Measurements from ENCODE around the gene SENP5. TPM values are rescaled to one million over a fixed set of nuclear protein-coding genes. Genes with fewer than 3 reads are reported as not detected.

The SENP5 gene
- total RNA-seq = 46.5 TPM

DNA sequence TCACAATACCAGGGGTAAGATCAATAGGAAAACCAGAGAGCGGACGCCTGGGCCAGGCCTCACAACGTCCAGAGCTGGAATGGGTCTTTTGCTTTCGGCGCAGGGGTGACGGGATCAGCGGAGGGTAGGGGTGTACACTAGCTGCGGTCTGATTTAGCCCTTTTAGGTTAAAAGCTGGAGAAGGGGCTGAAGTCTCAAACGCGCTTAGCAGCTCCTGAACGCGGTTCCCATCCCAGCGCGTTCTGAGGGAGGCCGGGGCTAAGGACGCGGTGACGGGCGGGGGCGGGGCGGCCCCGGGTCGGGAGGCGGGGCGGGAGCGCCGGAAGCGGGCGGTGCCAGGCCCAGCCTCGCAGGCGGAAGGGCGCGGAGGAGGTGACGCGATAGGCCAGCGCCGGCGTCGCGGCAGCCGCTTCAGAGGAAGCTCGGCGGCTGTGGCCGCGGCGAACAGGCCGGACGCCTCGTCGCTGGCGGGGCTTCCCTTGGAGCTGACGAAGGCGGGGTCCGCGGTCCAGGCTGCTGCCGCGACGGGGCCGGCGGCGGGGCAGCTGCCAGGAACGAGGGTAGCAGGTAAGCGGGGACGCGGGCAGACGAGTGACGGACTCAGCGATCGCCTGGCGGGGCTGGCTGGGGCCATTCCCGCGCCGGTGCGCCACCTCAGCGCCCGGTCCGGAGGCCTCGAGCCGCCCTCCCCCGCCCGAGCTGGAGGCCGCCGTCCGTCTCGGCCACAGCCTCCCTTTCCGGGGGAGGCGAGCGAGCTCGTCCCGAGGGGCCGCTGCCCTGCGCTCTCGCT lies at the start of gene SENP5:
Gene SENP5 (plus strand): TSS at position 414 of the 790 bp plus-strand sequence. CDS start 17,262 bp downstream, outside the sequence.

DNA sequence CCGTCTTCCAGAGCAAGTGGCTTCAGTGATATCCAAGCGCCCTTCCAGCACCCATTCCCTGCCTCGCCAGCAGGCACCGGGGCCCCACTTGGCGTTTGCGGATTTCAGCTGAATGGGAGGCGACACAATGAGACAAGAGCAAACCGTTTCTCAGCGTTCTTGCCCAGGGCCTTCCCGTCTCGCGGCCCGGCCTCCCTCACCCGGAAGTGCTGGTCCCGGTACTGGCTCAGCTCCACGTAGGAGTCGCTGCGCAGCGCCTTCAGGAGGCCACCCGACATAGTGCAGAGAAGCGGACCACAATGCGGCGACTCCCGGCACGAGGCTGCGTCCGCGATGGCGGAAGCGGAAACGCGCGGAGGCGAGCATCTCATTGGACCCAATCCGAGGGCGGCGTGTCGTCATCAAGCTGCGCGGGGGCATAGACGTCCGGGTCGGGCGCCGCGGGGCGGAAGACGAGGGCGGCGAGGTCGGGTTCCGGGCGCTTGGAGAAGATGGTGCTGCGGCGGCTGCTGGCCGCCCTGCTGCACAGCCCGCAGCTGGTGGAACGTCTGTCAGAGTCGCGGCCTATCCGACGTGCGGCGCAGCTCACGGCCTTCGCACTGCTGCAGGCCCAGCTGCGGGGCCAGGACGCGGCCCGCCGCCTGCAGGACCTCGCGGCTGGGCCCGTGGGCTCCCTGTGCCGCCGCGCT lies 74.7 kb downstream of the SENP5 start, which contains the start of gene NCBP2:
Gene NCBP2 (minus strand): TSS at position 303 of the 689 bp plus-strand sequence. CDS start 25 bp downstream, at position 278.

DNA sequence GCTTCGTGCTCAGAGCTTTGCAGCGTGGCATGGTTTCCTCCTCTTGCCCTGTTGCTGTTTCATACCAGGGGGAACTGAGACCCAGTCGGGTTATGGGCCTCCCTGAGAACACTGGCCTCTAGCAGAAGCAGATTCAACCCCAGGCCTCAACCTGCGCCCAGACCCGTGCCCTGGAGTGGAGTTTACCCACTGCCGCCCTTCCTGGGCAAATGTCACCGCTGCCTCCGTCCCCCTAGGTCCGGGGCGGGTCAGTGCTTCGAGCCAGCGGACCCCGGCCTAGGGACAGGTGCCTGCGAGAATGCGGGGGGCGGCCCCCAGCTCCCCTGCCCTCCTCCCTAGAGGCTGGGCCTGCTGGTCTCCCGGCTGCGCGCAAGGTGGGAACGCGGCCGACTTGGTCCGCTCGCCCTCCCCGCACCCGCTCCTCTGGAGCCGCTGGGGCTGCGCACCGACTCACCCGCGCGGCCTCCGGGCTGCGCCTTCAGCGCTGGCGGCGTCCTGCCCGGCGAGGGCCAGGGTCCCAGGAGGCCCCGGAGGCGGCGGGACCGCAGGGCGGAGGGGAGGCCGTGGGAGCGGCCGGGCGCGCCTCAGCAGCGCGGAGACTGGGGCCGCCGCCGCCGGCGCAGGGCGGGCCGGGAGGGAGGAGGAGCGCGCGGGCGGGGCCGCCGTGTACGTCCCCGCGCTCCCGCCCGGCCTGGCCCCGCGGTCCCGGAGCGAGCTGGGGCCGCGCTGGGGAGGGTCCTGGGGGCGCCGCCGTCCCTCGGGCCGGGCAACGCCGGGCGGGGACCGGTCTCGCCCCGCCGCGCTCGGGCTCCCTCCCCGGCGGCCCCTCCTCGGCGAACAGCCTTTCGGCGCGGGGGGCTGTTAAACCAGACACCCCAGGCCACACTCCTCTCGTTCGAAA lies 100.8 kb downstream of the SENP5 start, which contains the start of gene PIGZ:
Gene PIGZ (minus strand): TSS at position 601 of the 901 bp plus-strand sequence. CDS start 16,802 bp downstream, outside the sequence.

Other genes with a start within 250 kb of the SENP5 start
- gene NRROS, start 228.2 kb upstream of the SENP5 start, total RNA-seq = 7.6 TPM
- gene CEP19, start 155.7 kb upstream of the SENP5 start, total RNA-seq = 2.2 TPM
- gene PIGX, start 155.5 kb upstream of the SENP5 start, total RNA-seq = 25.7 TPM
- gene PAK2, start 128.1 kb upstream of the SENP5 start, total RNA-seq = 47.8 TPM
- 37.2 TPM for gene NCBP2, start 74.6 kb downstream of the SENP5 start, total RNA-seq
- gene PIGZ, start 100.9 kb downstream of the SENP5 start, total RNA-seq = 1.3 TPM
- gene MELTF, start 161.9 kb downstream of the SENP5 start, total RNA-seq = 4.6 TPM

All from metanephros (tissue), 1 donor.